GM12878 (cell line): Measurements from ENCODE around the gene USF3. TPM values are rescaled to one million over a fixed set of nuclear protein-coding genes. Genes with fewer than 3 reads are reported as not detected.

Experiments
- ATAC-seq: fragments of 200-7000 bp; cut with Tn5 transposase; 3 replicates; pipeline ENCODE4 v1.9.1; 2020; ENCODE audit warnings: mild to moderate bottlenecking, moderate library complexity
- BruUV-seq: library from RNA; stranded (reverse); fragments of 400-500 nt; replicated peaks from 2 replicates; lab custom pipeline; 2021; lab: Mats Ljungman, UMichigan
- CTCF ChIA-PET: fragments of 300-600 bp; sonication (Branson Sonifier 250); formaldehyde crosslinking; extraction: SDS; loops from one replicate; lab custom pipeline; 2021; ENCODE audit warnings: inconsistent platforms; lab: Yijun Ruan, JAX
- POLR2A ChIA-PET: fragments of 350-600 bp; formaldehyde crosslinking; extraction: SDS; loops from one replicate; lab custom pipeline; 2021; ENCODE audit warnings: inconsistent platforms; lab: Charles Lee
- RAD21 ChIA-PET: fragments of 300-600 bp; sonication (Branson Sonifier 250); formaldehyde crosslinking; loops from one replicate; lab custom pipeline; 2023; ENCODE audit warnings: antibody characterized with exemption; ENCODE audit not compliant: unreplicated experiment; lab: Charles Lee
- SMC1A ChIA-PET: fragments of 300-600 bp; sonication (Branson Sonifier 250); formaldehyde crosslinking; loops from one replicate; lab custom pipeline; 2023; ENCODE audit not compliant: unreplicated experiment, uncharacterized antibody; lab: Charles Lee
- DNase-seq: peaks from one replicate; pipeline ENCODE4 v3.0.0-alpha.2; 2011; ENCODE audit warnings: low read depth, low spot score
- FAIRE-seq: peaks from 3 replicates; lab custom pipeline; 2011; peaks lifted over from hg19 to GRCh38; lab: Jason Lieb, UNC
- H2AFZ ChIP-seq: 2 replicates; pipeline ENCODE4 v1.6.0; 2011; ENCODE audit warnings: low read depth, low read length, control low read depth; ENCODE audit not compliant: control insufficient read depth
- H3K27ac ChIP-seq: 2 replicates; pipeline ENCODE4 v1.5.1; 2011; ENCODE audit warnings: control low read depth; ENCODE audit not compliant: control insufficient read depth, insufficient read depth
- H3K27me3 ChIP-seq, 2 experiments: replicated peaks in 1 of 2; 2 replicates each; pipeline versions ENCODE4 v1.6.0 to v1.6.1; 2011; ENCODE audit warnings: low read length in 1 of 2; ENCODE audit not compliant: control insufficient read depth in 2 of 2, insufficient read depth in 2 of 2
- H3K36me3 ChIP-seq, 2 experiments: 2 replicates each; pipeline ENCODE4 v1.5.1; 2011; ENCODE audit warnings: low read length in 1 of 2; ENCODE audit not compliant: control insufficient read depth in 2 of 2, insufficient read depth in 2 of 2
- H3K4me1 ChIP-seq: 2 replicates; pipeline ENCODE4 v1.6.1; 2011; ENCODE audit warnings: mild to moderate bottlenecking, low read length, moderate library complexity, mixed read lengths; ENCODE audit not compliant: control insufficient read depth, insufficient read depth
- H3K4me2 ChIP-seq: 2 replicates; pipeline ENCODE4 v1.6.0; 2011; ENCODE audit warnings: control low read depth; ENCODE audit not compliant: control insufficient read depth, insufficient read depth
- H3K4me3 ChIP-seq: fragments of 200-600 bp; sonication (generic); 2 replicates; pipeline ENCODE4 v1.5.1; 2016
- H3K79me2 ChIP-seq: 2 replicates; pipeline ENCODE4 v1.6.0; 2011; ENCODE audit warnings: low read length; ENCODE audit not compliant: control insufficient read depth, insufficient read depth
- H3K9ac ChIP-seq: 2 replicates; pipeline ENCODE4 v1.8.0; 2011; ENCODE audit warnings: low read length, control low read depth, mixed read lengths; ENCODE audit not compliant: control insufficient read depth, insufficient read depth
- H3K9me3 ChIP-seq: replicated peaks from 3 replicates; pipeline ENCODE4 v1.5.1; 2011; ENCODE audit warnings: mild to moderate bottlenecking, low read length; ENCODE audit not compliant: control insufficient read depth, insufficient read depth
- H4K20me1 ChIP-seq: 2 replicates; pipeline ENCODE4 v1.6.0; 2011; ENCODE audit not compliant: control insufficient read depth, insufficient read depth
- BMI1 ChIP-seq: fragments of 450-650 bp; IDR thresholded peaks from 2 replicates; pipeline ENCODE4 v1.6.1; 2016; ENCODE audit warnings: mild to moderate bottlenecking, moderate library complexity, borderline replicate concordance
- CHD4 ChIP-seq: fragments of 200-600 bp; sonication (generic); IDR thresholded peaks from 2 replicates; pipeline ENCODE4 v1.6.1; 2016; ENCODE audit warnings: mild to moderate bottlenecking
- ESRRA ChIP-seq: IDR thresholded peaks from 2 replicates; pipeline ENCODE4 v1.6.1; 2012; ENCODE audit warnings: mild to moderate bottlenecking, low read length, improper control_type of control experiment
- IKZF1 ChIP-seq: fragments of 450-650 bp; conservative IDR thresholded peaks from 2 replicates; pipeline ENCODE4 v1.6.1; 2017; ENCODE audit warnings: antibody characterized with exemption, mild to moderate bottlenecking
- IRF3 ChIP-seq: fragments of 450-650 bp; IDR thresholded peaks from 2 replicates; pipeline ENCODE4 v1.6.1; 2014; ENCODE audit warnings: mild to moderate bottlenecking
- MEF2A ChIP-seq: IDR thresholded peaks from 2 replicates; pipeline ENCODE4 v1.6.1; 2011; ENCODE audit warnings: low read depth, mild to moderate bottlenecking, low read length, moderate library complexity; ENCODE audit not compliant: insufficient read depth
- NKRF ChIP-seq: fragments of 450-650 bp; conservative IDR thresholded peaks from 2 replicates; pipeline ENCODE4 v1.6.1; 2017; ENCODE audit warnings: mild to moderate bottlenecking, moderate library complexity
- PRDM15 ChIP-seq: fragments of 450-650 bp; formaldehyde crosslinking; IDR thresholded peaks from 2 replicates; pipeline ENCODE4 v1.4.0; 2020; ENCODE audit warnings: mild to moderate bottlenecking, moderate library complexity
- RAD21 ChIP-seq: IDR thresholded peaks from 2 replicates; pipeline ENCODE4 v1.6.1; 2011; ENCODE audit warnings: mild to moderate bottlenecking, low read depth, low read length, moderate library complexity; ENCODE audit not compliant: insufficient read depth
- RELB ChIP-seq: fragments of 450-650 bp; IDR thresholded peaks from 2 replicates; pipeline ENCODE4 v1.6.1; 2017; ENCODE audit warnings: low read depth, mild to moderate bottlenecking, moderate library complexity
- WRNIP1 ChIP-seq: IDR thresholded peaks from 2 replicates; pipeline ENCODE4 v1.6.1; 2011; ENCODE audit warnings: low read depth, low read length, improper control_type of control experiment, borderline replicate concordance
- WGBS: methylation state at CpG from one replicate; pipeline ENCODE4 v1.1.6; 2016; ENCODE audit warnings: low lambda C conversion rate; ENCODE audit not compliant: insufficient replicate concordance, insufficient coverage; ENCODE audit errors: missing lambda C conversion rate; 5-methylcytosine and 5-hydroxymethylcytosine counted together
- in situ Hi-C: fragments of 300-500 bp; cut with MboI; formaldehyde crosslinking; loops from 9 replicates; pipeline ENCODE4 v1.14.3; 2018; ENCODE audit warnings: mixed read lengths
- intact Hi-C: fragments of 100-400 bp; cut with micrococcal nuclease; formaldehyde crosslinking; loops from one replicate; pipeline ENCODE4 v1.14.2; 2022; ENCODE audit not compliant: unreplicated experiment
- polyA plus RNA-seq, 11 experiments: library from polyadenylated mRNA; depleted of rRNA in 4 of 11; unstranded in 6 of 11; stranded (reverse) in 5 of 11; fragments of >200 nt; fragmentation: Nextera tagmentation in 4 of 11; fragmentation: Illumina TruSeq in 1 of 11; extraction: Ambion mirVana in 4 of 11; extraction: Trizol in 1 of 11; gene quantifications; 1 replicate in 1 of 11; 2 replicates in 10 of 11; pipeline versions ENCODE4 v1.2.1 to v1.2.3, GENCODE V29; 2011 to 2016; ENCODE audit warnings: inconsistent platforms in 2 of 11, missing spikeins in 2 of 11, low read depth in 1 of 11
- total RNA-seq, 4 experiments: library from RNA; depleted of rRNA in 3 of 4; stranded (reverse); fragments of >200 nt in 3 of 4; fragmentation: Illumina TruSeq in 1 of 4; extraction: Trizol in 1 of 4; gene quantifications; 2 replicates each; pipeline versions ENCODE4 v1.2.1 to v1.2.3, GENCODE V29; 2013 to 2021

The USF3 gene
- total and polyA plus RNA-seq, 10 of the 15 experiments (the other 5 are each of a cell fraction or from before 2014, with no cell fraction given) = 3.1 to 15.9 (median 7.8) TPM

- no TSS peak for BruUV-seq
- in situ Hi-C loops = no loop called here
- ATAC-seq = no peak
- CTCF ChIA-PET = no interaction called here
- SMC1A ChIA-PET = interaction anchor here (0.6 to 0.9 kb wide), 3 partner anchors 26 to 150 kb away, joined by 3 read pairs; no protein-coding TSS in a partner anchor
- POLR2A ChIA-PET = no interaction called here
- H2AFZ ChIP-seq = no peak overlapping the region
- FAIRE-seq = no peak
- H3K79me2 ChIP-seq = no peaks in the 10 kb centered on the region
- no peaks in the 10 kb centered on the region for H3K9me3 ChIP-seq
- no peak overlapping the region for H3K27ac ChIP-seq
- RAD21 ChIA-PET = interaction anchor here (0.9 kb wide), 1 partner anchor 52 kb away, joined by 3 read pairs; no protein-coding TSS in a partner anchor
- DNase-seq = no peak
- H3K27me3 ChIP-seq = no peaks in the 10 kb centered on the region
- no peak overlapping the region for H3K4me3 ChIP-seq
- TF ChIP-seq IRF3 = no peak
- no peak for TF ChIP-seq PRDM15 (CRISPR knock-in tag)
- no peak for TF ChIP-seq CHD4
- TF ChIP-seq MEF2A = no peak
- TF ChIP-seq RAD21 = no peak
- no peak for TF ChIP-seq WRNIP1
- TF ChIP-seq RELB = no peak
- no peak for TF ChIP-seq BMI1
- TF ChIP-seq ESRRA = no peak
- no peak for TF ChIP-seq NKRF
- no peak for TF ChIP-seq IKZF1
- TF ChIP-seq, all 136 proteins: peak for 0
- peaks cover 8% of the 10 kb centered on the region for H3K4me1 ChIP-seq
- WGBS = 97% methylated on average over 16 of the region's 16 CpGs
- no peak overlapping the region for H3K9ac ChIP-seq
- intact Hi-C loops = no loop called here
- no peaks in the 10 kb centered on the region for H4K20me1 ChIP-seq
- peaks cover 14 to 20% of the 10 kb centered on the region in 2 experiments; a peak in 3 of 4 replicates for H3K36me3 ChIP-seq
- no peak overlapping the region for H3K4me2 ChIP-seq
These were observed 66.6 kb downstream of the USF3 start for GRCh38 chr3:113629584-113630421.
